Measurements from ENCODE around the gene RPTOR. TPM values are rescaled to one million over a fixed set of nuclear protein-coding genes. Genes with fewer than 3 reads are reported as not detected.
A peak's percentile ranks its signal among the peaks of the same experiment; 100 is the strongest.

The RPTOR gene
- total RNA-seq, 1 donor from 2014 or later: 19.6 TPM

- peak; percentile 69 for DNase-seq (ENCODE audit: low read depth, low spot score)
Observed at GRCh38 chr17:80859002-80859941, 314.6 kb downstream of the RPTOR start.

- DNase-seq (ENCODE audit: low read depth, low spot score): no peak
Observed at GRCh38 chr17:80860101-80860671, 315.5 kb downstream of the RPTOR start.

- DNase-seq (ENCODE audit: low read depth, low spot score): no peak
Observed at GRCh38 chr17:80860703-80861417, 316.2 kb downstream of the RPTOR start.

GRCh38 chr17:80861418-80861815, 316.8 kb downstream of the RPTOR start:
- no peak for DNase-seq (ENCODE audit: low read depth, low spot score)

GRCh38 chr17:80861892-80862291, 317.3 kb downstream of the RPTOR start:
- no peak for DNase-seq (ENCODE audit: low read depth, low spot score)

GRCh38 chr17:80862481-80862961, 317.9 kb downstream of the RPTOR start:
- no peak for DNase-seq (ENCODE audit: low read depth, low spot score)

- no peak for DNase-seq (ENCODE audit: low read depth, low spot score)
Observed at GRCh38 chr17:80862978-80863377, 318.3 kb downstream of the RPTOR start.

- no peak for DNase-seq (ENCODE audit: low read depth, low spot score)
Observed at GRCh38 chr17:80863626-80864025, 319.0 kb downstream of the RPTOR start.

- DNase-seq (ENCODE audit: low read depth, low spot score): no peak
Observed at GRCh38 chr17:80864751-80865150, 320.1 kb downstream of the RPTOR start.

GRCh38 chr17:80866050-80866793, 321.6 kb downstream of the RPTOR start:
- DNase-seq (ENCODE audit: low read depth, low spot score): peak; percentile 26

GRCh38 chr17:80868022-80868609, 323.5 kb downstream of the RPTOR start:
- DNase-seq (ENCODE audit: low read depth, low spot score): no peak

- no peak for DNase-seq (ENCODE audit: low read depth, low spot score)
Observed at GRCh38 chr17:80869481-80870145, 325.0 kb downstream of the RPTOR start.

GRCh38 chr17:80870401-80870800, 325.8 kb downstream of the RPTOR start:
- no peak for DNase-seq (ENCODE audit: low read depth, low spot score)

GRCh38 chr17:80871341-80871740, 326.7 kb downstream of the RPTOR start:
- no peak for DNase-seq (ENCODE audit: low read depth, low spot score)

- no peak for DNase-seq (ENCODE audit: low read depth, low spot score)
Observed at GRCh38 chr17:80872001-80872500, 327.4 kb downstream of the RPTOR start.

- DNase-seq (ENCODE audit: low read depth, low spot score): no peak
Observed at GRCh38 chr17:80872501-80873306, 328.1 kb downstream of the RPTOR start.

GRCh38 chr17:80873307-80873951, 328.8 kb downstream of the RPTOR start:
- no peak for DNase-seq (ENCODE audit: low read depth, low spot score)

GRCh38 chr17:80874866-80875445, 330.3 kb downstream of the RPTOR start:
- DNase-seq (ENCODE audit: low read depth, low spot score): no peak
